Ovary (tissue), 9 donors: ENCODE measurements around the gene RPS3. TPM values are rescaled to one million over a fixed set of nuclear protein-coding genes. Genes with fewer than 3 reads are reported as not detected.

Experiments used
- DNase-seq, 5 donors: peaks; one replicate each; pipeline ENCODE4 v3.0.0-alpha.2; 2019 to 2020
- H3K27ac ChIP-seq, 2 donors: fragments of 200-600 bp; one replicate each; pipeline versions ENCODE4 v1.5.1 to v1.8.0; 2019 to 2022
- H3K27me3 ChIP-seq: fragments of 200-600 bp; one replicate; pipeline ENCODE4 v1.8.0; 2022
- H3K36me3 ChIP-seq: fragments of 200-600 bp; sonication (generic); one replicate; pipeline ENCODE4 v1.5.1; 2019
- H3K4me1 ChIP-seq: one replicate; pipeline ENCODE4 v1.8.1; 2013; ENCODE audit warnings: mild to moderate bottlenecking, moderate library complexity; ENCODE audit not compliant: insufficient read depth
- H3K4me3 ChIP-seq: fragments of 200-600 bp; sonication (generic); one replicate; pipeline ENCODE4 v1.5.1; 2017
- H3K9me3 ChIP-seq, 2 donors: fragments of 200-600 bp in 1 of 2; sonication (generic) in 1 of 2; one replicate each; pipeline versions ENCODE4 v1.5.1 to v1.8.1; 2013 to 2019; ENCODE audit warnings: mild to moderate bottlenecking in 1 of 2, moderate library complexity in 1 of 2
- CTCF ChIP-seq, 3 donors: fragments of 450-650 bp in 2 of 3; fragments of 200-600 bp in 1 of 3; IDR thresholded peaks; one replicate each; pipeline versions ENCODE4 v1.5.1 to v1.8.0; 2016 to 2022; ENCODE audit warnings: antibody characterized with exemption in 3 of 3, mild to moderate bottlenecking in 1 of 3
- EP300 ChIP-seq: sonication (generic); formaldehyde crosslinking; IDR thresholded peaks from one replicate; pipeline ENCODE4 v1.6.1; 2017; ENCODE audit warnings: antibody characterized with exemption
- POLR2A ChIP-seq: fragments of 450-650 bp; IDR thresholded peaks from one replicate; pipeline ENCODE4 v1.6.1; 2017; ENCODE audit warnings: antibody characterized with exemption, mild to moderate bottlenecking, moderate library complexity
- WGBS, 3 donors: extraction: QIAGEN DNeasy Blood & Tissue Kit in 1 of 3; methylation state at CpG; one replicate each; pipeline versions ENCODE4 v1.1.5 to v1.1.7; 2013 to 2017; 5-methylcytosine and 5-hydroxymethylcytosine counted together
- intact Hi-C, 4 donors: fragments of 100-400 bp; cut with DNase I; formaldehyde crosslinking; loops; one replicate each; pipeline versions ENCODE4 v1.11.0 to v1.15.1; 2022 to 2023
- polyA plus RNA-seq, 2 donors: library from polyadenylated mRNA; stranded (reverse); fragments of 200-250 nt in 1 of 2; fragments of 350-450 nt in 1 of 2; fragmentation: Illumina TruSeq in 1 of 2; extraction: RNeasy Lipid Tissue Mini Kit (QIAGEN cat#74804) in 1 of 2; gene quantifications; one replicate each; pipeline ENCODE4 v1.2.3, GENCODE V29; 2013 to 2014
- total RNA-seq, 7 donors: library from RNA; depleted of rRNA in 2 of 7; stranded (reverse); fragments of >200 nt in 2 of 7; fragmentation: NEBNext Ultra II Directional in 3 of 7; extraction: Animal tissue kit (Norgen Biotek cat#: 25700) in 3 of 7; gene quantifications; one replicate each; pipeline versions ENCODE4 v1.1.0 to v1.2.4, GENCODE V29; 2016 to 2023
- donor health status: DM: no; HTN: no; CAD: no; lungs with moderate emphysema.
- donor health status: DM: no; HTN: no; CAD: no.
- donor health status: Bipolar disorder and iron deficiency.
- donor health status: DM: yes; HTN: yes; CAD: no.
- donor health status: DM: no; HTN: no; CAD: no.
- donor health status: DM: yes; HTN: yes; CAD: no.

The RPS3 gene
- total and polyA plus RNA-seq, 9 donors, result 3,268 to 7,276 (median 5,342) TPM

DNA sequence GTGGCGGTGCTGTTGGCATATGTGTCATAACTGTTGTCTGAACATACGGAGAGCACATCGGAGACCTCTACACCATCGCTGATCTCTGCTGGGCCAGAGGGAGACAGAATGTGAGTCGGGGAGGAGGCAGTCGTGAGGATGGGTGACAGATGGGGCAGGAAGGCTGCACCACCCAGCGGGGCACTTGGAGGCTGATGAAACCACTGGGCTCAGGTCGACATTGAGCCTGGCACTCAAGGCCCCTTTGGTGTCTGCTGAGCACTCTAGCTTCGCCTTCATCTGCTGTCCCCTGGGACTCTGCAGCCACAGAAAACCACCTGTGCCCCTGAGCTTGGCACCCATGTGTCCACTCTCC is 36.2 kb downstream of the RPS3 start:
- no peak for TF ChIP-seq POLR2A
- TF ChIP-seq EP300, result no peak
- no peak for TF ChIP-seq CTCF (IDR thresholded peaks at IDR 0.05)
- intact Hi-C loops, result no loop called here
- 90 to 94% (median 91%) methylated on average over 8 to 9 of the region's 9 CpGs for WGBS, 3 donors

DNA sequence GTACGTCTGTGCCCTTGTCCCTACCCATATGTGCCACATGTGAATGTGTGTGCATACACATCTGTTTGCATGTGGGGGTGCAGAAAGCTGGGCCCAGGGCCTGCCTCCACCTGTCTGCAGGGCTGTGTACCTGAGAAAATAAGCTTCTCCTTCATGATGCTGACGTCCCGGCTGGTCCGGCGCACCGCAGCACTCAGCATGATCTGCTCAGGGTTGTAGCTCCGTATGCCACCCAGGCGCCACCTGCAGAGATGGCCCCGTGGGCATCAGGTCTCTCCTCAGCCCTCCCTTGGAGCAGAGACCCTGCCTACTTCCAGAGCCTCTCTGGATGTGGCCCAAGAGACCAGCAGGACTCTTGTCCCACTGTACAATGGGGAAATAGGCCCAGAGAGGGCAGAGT is 37.5 kb downstream of the RPS3 start:
- TF ChIP-seq CTCF (IDR thresholded peaks at IDR 0.05) (no peak), POLR2A (no peak), EP300 (no peak)
- Histone ChIP-seq H3K4me3 (no peak overlapping the region), H3K36me3 (no peaks in the 10 kb centered on the region), H3K27me3 (no peaks in the 10 kb centered on the region), H3K27ac (no peak overlapping the region), H3K4me1 (no peaks in the 10 kb centered on the region), H3K9me3 (no peaks in the 10 kb centered on the region)
- WGBS, 3 donors, result 91 to 93% (median 92%) methylated on average over 9 of the region's 9 CpGs
- DNase-seq, result no peak
- intact Hi-C loops, result no loop called here

More for the DNA sequence above, 36.2 kb downstream of the RPS3 start:
- H3K36me3 ChIP-seq, result no peaks in the 10 kb centered on the region
- no peak overlapping the region for H3K27ac ChIP-seq
- H3K9me3 ChIP-seq, result no peaks in the 10 kb centered on the region
- H3K27me3 ChIP-seq, result peaks cover 2% of the 10 kb centered on the region
- H3K4me3 ChIP-seq, result no peak overlapping the region
- H3K4me1 ChIP-seq, result no peaks in the 10 kb centered on the region
- no peak for DNase-seq

GRCh38 chr11:75437966-75438659 is 38.8 kb downstream of the RPS3 start:
- 90 to 92% (median 92%) methylated on average over 13 of the region's 13 CpGs for WGBS, 3 donors
- no peak for DNase-seq
- Histone ChIP-seq H3K27ac (no peak overlapping the region), H3K9me3 (no peaks in the 10 kb centered on the region), H3K4me1 (no peaks in the 10 kb centered on the region), H3K4me3 (no peak overlapping the region), H3K27me3 (no peaks in the 10 kb centered on the region), H3K36me3 (no peaks in the 10 kb centered on the region)
- intact Hi-C loops, result no loop called here
- TF ChIP-seq CTCF (IDR thresholded peaks at IDR 0.05) (no peak), POLR2A (no peak), EP300 (no peak)

DNA sequence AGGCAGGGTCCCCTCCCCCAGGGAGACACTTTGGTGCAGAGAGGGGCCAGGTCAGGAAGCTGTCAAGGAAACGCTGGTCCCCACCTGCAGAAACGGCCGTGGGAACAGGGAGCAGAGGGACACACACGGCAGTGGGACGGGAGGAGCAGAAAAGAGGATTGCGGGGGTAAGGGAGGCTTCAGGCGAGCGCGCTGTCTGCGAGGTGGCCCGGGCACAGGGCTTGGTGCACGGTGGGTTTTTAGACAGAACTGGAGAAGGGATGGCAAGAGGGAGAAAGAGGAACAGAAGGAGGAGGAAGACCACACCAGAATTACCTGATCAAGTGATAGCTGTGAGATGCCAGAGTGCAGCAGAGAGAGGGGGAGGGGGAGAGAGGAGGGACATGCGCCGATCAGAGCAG is 39.7 kb downstream of the RPS3 start:
- 73 to 78% (median 74%) methylated on average over 14 of the region's 14 CpGs for WGBS, 3 donors
- intact Hi-C loops, result no loop called here

More for the DNA sequence above, 39.7 kb downstream of the RPS3 start:
- Histone ChIP-seq H3K36me3 (no peaks in the 10 kb centered on the region), H3K4me1 (no peaks in the 10 kb centered on the region), H3K27me3 (no peaks in the 10 kb centered on the region), H3K9me3 (no peaks in the 10 kb centered on the region), H3K4me3 (no peak overlapping the region), H3K27ac (no peak overlapping the region)
- TF ChIP-seq POLR2A, result no peak
- TF ChIP-seq CTCF (IDR thresholded peaks at IDR 0.05), result no peak
- TF ChIP-seq EP300, result no peak
- DNase-seq, result no peak
